NCI-H2196 treated with DMSO at 0.1 percent for 48 hours (cell line): ENCODE results near the gene RAD23B.

Source experiments
- DNase-seq: peaks from one replicate; lab custom pipeline; 2025; ENCODE audit not compliant: unreplicated experiment; lab: John Stamatoyannopoulos, UW

Gene RAD23B

GRCh38 chr9:107268560-107268959, 14.5 kb upstream of the RAD23B start:
- DNase-seq = no peak

- DNase-seq = no peak
These were observed 13.8 kb upstream of the RAD23B start for GRCh38 chr9:107269254-107269653.

GRCh38 chr9:107269681-107270080, 13.4 kb upstream of the RAD23B start:
- no peak for DNase-seq

GRCh38 chr9:107270082-107270481, 13.0 kb upstream of the RAD23B start:
- DNase-seq = no peak

GRCh38 chr9:107270580-107270979, 12.5 kb upstream of the RAD23B start:
- DNase-seq = no peak

GRCh38 chr9:107273634-107274033, 9.4 kb upstream of the RAD23B start:
- DNase-seq = no peak

GRCh38 chr9:107274096-107274495, 9.0 kb upstream of the RAD23B start:
- DNase-seq = no peak

GRCh38 chr9:107274953-107275422, 8.1 kb upstream of the RAD23B start:
- no peak for DNase-seq

- DNase-seq = no peak
These were observed 7.5 kb upstream of the RAD23B start for GRCh38 chr9:107275530-107275929.

- no peak for DNase-seq
These were observed 5.9 kb upstream of the RAD23B start for GRCh38 chr9:107276966-107277710.

- no peak for DNase-seq
These were observed 5.3 kb upstream of the RAD23B start for GRCh38 chr9:107277801-107278200.

GRCh38 chr9:107279086-107279485, 4.0 kb upstream of the RAD23B start:
- no peak for DNase-seq

- no peak for DNase-seq
These were observed 2.5 kb upstream of the RAD23B start for GRCh38 chr9:107280543-107280942.

- DNase-seq = no peak
These were observed 1.9 kb upstream of the RAD23B start for GRCh38 chr9:107281184-107281583.

GRCh38 chr9:107281922-107282667, 984 bp upstream of the RAD23B start:
- DNase-seq = no peak

GRCh38 chr9:107283623-107284616, 841 bp downstream of the RAD23B start:
- DNase-seq = peak; percentile 42

- no peak for DNase-seq
These were observed 1.6 kb downstream of the RAD23B start for GRCh38 chr9:107284636-107285035.

GRCh38 chr9:107285286-107285685, 2.2 kb downstream of the RAD23B start:
- DNase-seq = no peak

- DNase-seq = no peak
These were observed 3.0 kb downstream of the RAD23B start for GRCh38 chr9:107286057-107286456.

GRCh38 chr9:107288701-107289100, 5.6 kb downstream of the RAD23B start:
- DNase-seq = no peak

GRCh38 chr9:107290619-107291018, 7.5 kb downstream of the RAD23B start:
- DNase-seq = no peak
